Measurements from ENCODE around the gene CFAP57.

DNA sequence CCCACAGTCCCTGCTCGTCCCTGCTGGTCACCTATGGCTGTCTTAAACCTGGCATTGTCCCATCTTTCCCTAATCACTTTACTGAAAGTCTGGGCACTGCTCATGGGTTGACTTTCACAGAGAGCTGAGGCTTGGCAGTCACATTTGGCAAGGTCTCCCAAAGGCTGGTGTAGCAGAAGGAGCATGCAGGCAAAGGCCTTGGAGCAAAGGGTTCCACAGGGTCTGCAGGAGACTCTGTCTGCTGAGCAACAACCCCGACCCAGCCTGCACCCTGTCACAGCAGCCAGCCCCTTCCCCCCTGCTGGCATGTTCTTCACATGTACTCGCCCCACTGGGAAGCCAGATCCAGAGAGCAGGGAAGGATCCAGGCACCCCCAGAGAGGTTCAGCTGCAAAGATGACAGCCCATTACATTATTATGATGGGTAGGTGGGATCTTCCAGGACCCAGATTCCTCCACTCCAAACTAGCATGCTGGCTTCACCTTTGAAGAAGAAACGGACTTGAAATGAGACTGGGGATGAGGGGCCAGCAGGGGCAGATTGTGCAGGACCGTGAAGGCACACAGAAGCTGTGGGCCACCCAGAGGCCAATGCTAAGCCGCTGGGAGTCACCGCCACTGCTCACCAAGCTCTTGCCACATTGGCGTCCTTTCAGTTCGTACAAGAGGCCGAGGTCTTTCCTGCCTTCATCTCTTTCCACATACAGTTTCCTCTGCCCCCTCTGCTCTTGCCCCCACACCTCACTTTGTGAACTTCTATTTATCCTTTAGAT is 83.5 kb downstream of the CFAP57 start:
- TF ChIP-seq ZNF639 (CRISPR knock-in tag; conservative IDR thresholded peaks at IDR 0.05) (no peak), SMC3 (IDR thresholded peaks at IDR 0.05; ENCODE audit: low read length) (no peak), YY1 (IDR thresholded peaks at IDR 0.05; ENCODE audit: insufficient read depth, insufficient replicate concordance, low read depth, low read length) (no peak), CTCF (CRISPR knock-in tag; IDR thresholded peaks at IDR 0.05) (no peak), SMARCC2 (IDR thresholded peaks at IDR 0.05) (no peak), EP300 (IDR thresholded peaks at IDR 0.05; ENCODE audit: low read depth in 2 of 2, low read length in 2 of 2) (no peak), EP300 (CRISPR knock-in tag; IDR thresholded peaks at IDR 0.05; ENCODE audit: borderline replicate concordance) (no peak), POLR2A (IDR thresholded peaks at IDR 0.05; ENCODE audit: insufficient read depth in 1 of 2, low read depth in 2 of 2, low read length in 2 of 2) (no peak), PAWR (CRISPR knock-in tag; IDR thresholded peaks at IDR 0.05; ENCODE audit: borderline replicate concordance) (no peak), CREB3 (CRISPR knock-in tag; IDR thresholded peaks at IDR 0.05) (no peak)
